ENCODE results near the gene LTBP3.

DNA sequence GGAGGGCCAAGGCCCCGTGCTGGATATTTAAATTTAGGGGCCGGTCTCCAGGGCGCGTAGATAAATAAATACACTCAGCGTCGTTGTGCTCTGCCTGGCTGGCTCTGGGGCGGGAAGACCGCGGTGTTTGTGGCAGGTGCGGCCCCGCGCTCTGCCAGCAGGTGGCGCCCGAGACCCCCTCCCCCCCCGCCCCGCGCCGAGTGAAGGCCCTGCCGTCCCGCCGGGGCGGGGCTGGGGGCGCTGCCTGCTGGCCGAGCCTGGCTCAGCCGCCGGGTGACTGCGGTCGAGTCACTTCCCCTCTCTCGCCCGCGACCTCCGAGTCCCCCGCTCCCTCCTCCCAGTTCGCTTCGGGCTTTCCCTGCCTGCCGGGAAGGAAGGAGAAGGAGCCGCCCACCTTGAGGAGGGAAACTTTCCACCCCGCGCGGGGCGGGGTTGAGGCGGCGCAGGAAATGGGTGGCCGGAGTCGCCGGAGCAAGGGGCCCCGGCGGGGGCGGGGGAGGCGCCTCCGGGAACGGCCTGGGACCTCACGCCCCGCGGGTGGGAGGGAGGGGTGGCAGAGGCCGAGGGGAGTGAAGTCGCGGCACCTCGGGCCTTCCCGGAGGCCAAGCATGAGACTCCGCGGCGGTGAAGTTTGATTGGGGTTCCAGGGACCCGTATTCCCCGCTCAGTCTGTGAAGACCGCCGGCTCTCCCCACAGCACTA, 16.1 kb upstream of the LTBP3 start:
- no peak for TF ChIP-seq EZH2 (IDR thresholded peaks at IDR 0.05)
- peak in 2 of 3 experiments; percentile 69 to 71; a peak in 4 of 6 replicates for TF ChIP-seq CTCF (IDR thresholded peaks at IDR 0.05 in 2 of 3, conservative IDR thresholded peaks at IDR 0.05 in 1 of 3; ENCODE audit: borderline replicate concordance in 1 of 3, insufficient read depth in 1 of 3, low read depth in 2 of 3, low read length in 2 of 3)
- TF ChIP-seq ZFX (IDR thresholded peaks at IDR 0.05): no peak
- no peak for TF ChIP-seq EZH2phosphoT487 (IDR thresholded peaks at IDR 0.05; ENCODE audit: borderline replicate concordance)
- TF ChIP-seq POLR2A (IDR thresholded peaks at IDR 0.05; ENCODE audit: borderline replicate concordance, extremely low read depth, insufficient read depth, insufficient read length): no peak
- peak; percentile 67; the same call in 1 of the 2 replicates for TF ChIP-seq POLR2AphosphoS5 (IDR thresholded peaks at IDR 0.05; ENCODE audit: low read depth, low read length)

Measured in HCT116 (cell line).